ENCODE data around the gene SOAT2. TPM values are rescaled to one million over a fixed set of nuclear protein-coding genes. Genes with fewer than 3 reads are reported as not detected.

Gene SOAT2
- total RNA-seq, 4 donors from 2014 or later, result not detected

GRCh38 chr12:53115891-53116648, 12.8 kb downstream of the SOAT2 start:
- TF ChIP-seq EP300 (IDR thresholded peaks at IDR 0.05) (no peak), CTCF (IDR thresholded peaks at IDR 0.05) (no peak), POLR2A (IDR thresholded peaks at IDR 0.05) (no peak), POLR2AphosphoS5 (IDR thresholded peaks at IDR 0.05) (no peak)
- Histone ChIP-seq H3K27me3 (no peaks in the 10 kb centered on the region), H3K36me3 (no peaks in the 10 kb centered on the region), H3K4me3 (no peak overlapping the region), H3K4me1 (no peaks in the 10 kb centered on the region), H3K27ac (no peak overlapping the region), H3K9me3 (no peaks in the 10 kb centered on the region)
- DNase-seq (ENCODE audit: low spot score in 2 of 2), result peak; percentile 33 to 53
- WGBS, result 92% methylated on average over 8 of the region's 8 CpGs

GRCh38 chr12:53118751-53119300, 15.5 kb downstream of the SOAT2 start:
- WGBS, result 98% methylated on average over 7 of the region's 8 CpGs
- H3K4me1 ChIP-seq, result no peaks in the 10 kb centered on the region
- no peak overlapping the region for H3K27ac ChIP-seq
- no peak overlapping the region for H3K4me3 ChIP-seq
- no peaks in the 10 kb centered on the region for H3K27me3 ChIP-seq
- DNase-seq (ENCODE audit: low spot score in 2 of 2), result peak in 1 of 2 donors; percentile 37
- no peaks in the 10 kb centered on the region for H3K36me3 ChIP-seq
- no peaks in the 10 kb centered on the region for H3K9me3 ChIP-seq
- TF ChIP-seq CTCF (IDR thresholded peaks at IDR 0.05) (no peak), POLR2A (IDR thresholded peaks at IDR 0.05) (no peak), POLR2AphosphoS5 (IDR thresholded peaks at IDR 0.05) (no peak)

- H3K27me3 ChIP-seq, result no peaks in the 10 kb centered on the region
- TF ChIP-seq POLR2A (IDR thresholded peaks at IDR 0.05) (no peak), CTCF (IDR thresholded peaks at IDR 0.05) (no peak), POLR2AphosphoS5 (IDR thresholded peaks at IDR 0.05) (no peak), EP300 (IDR thresholded peaks at IDR 0.05) (no peak)
- H3K4me3 ChIP-seq, result no peak overlapping the region
- no peak overlapping the region for H3K27ac ChIP-seq
- 84% methylated on average over 8 of the region's 12 CpGs for WGBS
- H3K9me3 ChIP-seq, result no peaks in the 10 kb centered on the region
- no peaks in the 10 kb centered on the region for H3K4me1 ChIP-seq
- H3K36me3 ChIP-seq, result no peaks in the 10 kb centered on the region
- DNase-seq (ENCODE audit: low spot score in 2 of 2), result peak in 1 of 2 donors; percentile 44
Measured at GRCh38 chr12:53120685-53121525, 17.6 kb downstream of the SOAT2 start.

- 82% methylated on average over 10 of the region's 10 CpGs for WGBS
- Histone ChIP-seq H3K9me3 (no peaks in the 10 kb centered on the region), H3K4me1 (no peaks in the 10 kb centered on the region), H3K4me3 (no peak overlapping the region), H3K27me3 (no peaks in the 10 kb centered on the region), H3K36me3 (no peaks in the 10 kb centered on the region), H3K27ac (no peak overlapping the region)
- DNase-seq (ENCODE audit: low spot score in 2 of 2), result peak in 1 of 2 donors; percentile 48
- TF ChIP-seq POLR2AphosphoS5 (IDR thresholded peaks at IDR 0.05) (no peak), POLR2A (IDR thresholded peaks at IDR 0.05) (no peak), CTCF (IDR thresholded peaks at IDR 0.05) (no peak), EP300 (IDR thresholded peaks at IDR 0.05) (no peak)
Measured at GRCh38 chr12:53122961-53123468, 19.7 kb downstream of the SOAT2 start.

Data from suprapubic skin (tissue), 4 donors.